CD4-positive, alpha-beta T cell treated with Interleukin-10 for 1 hour (primary cell): ENCODE results near the gene ST6GAL1.
A peak's percentile ranks its signal among the peaks of the same experiment; 100 is the strongest.
"Not testable (repeated sequence)": the region's sequence is repeated elsewhere in the genome, so short reads cannot be mapped to it uniquely, and the experiment has no call there.

ENCODE experiments used
- DNase-seq: peaks from one replicate; pipeline ENCODE4 v3.0.0-alpha.2; 2020

ST6GAL1 gene

DNA sequence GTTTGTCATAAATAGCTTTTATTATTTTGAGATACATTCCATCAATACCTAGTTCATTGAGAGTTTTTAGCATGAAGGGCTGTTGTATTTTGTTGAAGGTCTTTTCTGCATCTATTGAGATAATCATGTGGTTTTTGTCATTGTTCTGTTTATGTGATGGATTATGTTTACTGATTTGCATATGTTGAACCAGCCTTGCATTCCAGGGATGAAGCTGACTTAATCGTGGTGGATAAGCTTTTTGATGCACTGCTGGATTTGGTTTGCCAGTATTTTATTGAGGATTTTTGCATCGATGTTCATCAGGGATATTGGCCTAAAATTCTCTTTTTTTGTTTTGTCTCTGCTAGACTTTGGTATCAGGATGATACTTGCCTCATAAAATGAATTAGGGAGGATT, 124.1 kb downstream of the ST6GAL1 start:
- not testable (repeated sequence) for DNase-seq

DNA sequence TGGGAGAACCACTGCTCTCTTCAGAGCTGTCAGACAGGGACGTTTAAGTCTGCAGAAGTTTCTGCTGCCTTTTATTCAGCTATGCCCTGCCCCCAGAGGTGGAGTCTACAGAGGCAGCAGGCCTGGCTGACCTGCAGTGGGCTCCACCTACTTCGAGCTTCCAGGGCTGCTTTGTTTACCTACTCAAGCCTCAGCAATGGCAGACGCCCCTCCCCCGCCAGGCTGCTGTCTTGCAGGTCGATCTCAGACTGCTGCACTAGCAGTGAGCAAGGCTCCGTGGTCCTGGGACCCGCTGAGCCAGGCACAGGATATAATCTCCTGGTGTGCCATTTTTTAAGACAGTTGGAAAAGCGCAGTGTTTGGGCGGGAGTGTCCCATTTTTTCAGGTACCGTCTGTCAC, 127.5 kb downstream of the ST6GAL1 start:
- DNase-seq = not testable (repeated sequence)

DNA sequence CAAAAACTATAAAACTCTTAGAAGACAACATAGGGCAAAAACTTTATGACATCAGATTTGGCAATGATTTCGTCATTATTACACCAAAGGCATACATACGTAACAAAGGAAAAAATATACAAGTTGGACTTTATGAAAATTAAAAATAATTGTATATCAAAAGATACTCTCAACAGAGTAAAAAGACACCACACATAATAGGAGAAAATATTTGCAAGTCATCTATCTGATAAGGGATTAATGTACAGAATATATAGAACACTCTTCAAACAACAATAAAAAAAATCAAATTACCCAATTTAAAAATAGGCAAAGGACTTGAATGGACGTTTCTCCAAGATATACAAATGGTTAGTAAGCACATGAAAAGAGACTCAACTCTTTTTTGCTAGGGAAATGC, 131.4 kb downstream of the ST6GAL1 start:
- DNase-seq = no peak

DNA sequence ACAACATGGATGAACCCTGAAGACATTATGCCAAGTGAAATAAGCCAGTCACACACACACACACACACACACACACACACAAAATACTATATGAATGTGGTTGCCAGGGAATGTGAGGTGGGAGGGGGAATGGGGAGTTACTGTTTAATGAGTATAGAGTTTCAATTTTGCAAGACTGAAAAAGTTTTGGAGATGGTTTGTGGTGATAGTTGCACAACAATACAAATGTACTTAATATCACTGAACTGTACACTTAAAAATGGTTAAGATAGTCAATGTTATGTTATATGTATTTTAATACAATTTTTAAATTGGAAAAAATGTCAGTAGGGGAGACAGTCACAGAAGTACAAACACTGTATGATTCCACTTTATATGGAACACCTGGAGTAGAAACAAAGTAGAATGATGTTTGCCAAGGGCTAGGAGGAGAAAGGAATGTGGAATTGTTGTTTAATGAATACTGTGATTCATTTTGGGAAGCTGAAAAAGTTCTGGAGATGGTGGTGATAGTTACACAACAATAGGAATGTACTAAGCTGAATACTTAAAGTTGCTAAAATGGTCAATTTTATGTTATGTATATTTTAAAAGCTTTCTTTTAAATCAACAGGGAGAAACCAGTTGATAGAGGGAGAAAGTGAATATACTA, 132.3 kb downstream of the ST6GAL1 start:
- no peak for DNase-seq

DNA sequence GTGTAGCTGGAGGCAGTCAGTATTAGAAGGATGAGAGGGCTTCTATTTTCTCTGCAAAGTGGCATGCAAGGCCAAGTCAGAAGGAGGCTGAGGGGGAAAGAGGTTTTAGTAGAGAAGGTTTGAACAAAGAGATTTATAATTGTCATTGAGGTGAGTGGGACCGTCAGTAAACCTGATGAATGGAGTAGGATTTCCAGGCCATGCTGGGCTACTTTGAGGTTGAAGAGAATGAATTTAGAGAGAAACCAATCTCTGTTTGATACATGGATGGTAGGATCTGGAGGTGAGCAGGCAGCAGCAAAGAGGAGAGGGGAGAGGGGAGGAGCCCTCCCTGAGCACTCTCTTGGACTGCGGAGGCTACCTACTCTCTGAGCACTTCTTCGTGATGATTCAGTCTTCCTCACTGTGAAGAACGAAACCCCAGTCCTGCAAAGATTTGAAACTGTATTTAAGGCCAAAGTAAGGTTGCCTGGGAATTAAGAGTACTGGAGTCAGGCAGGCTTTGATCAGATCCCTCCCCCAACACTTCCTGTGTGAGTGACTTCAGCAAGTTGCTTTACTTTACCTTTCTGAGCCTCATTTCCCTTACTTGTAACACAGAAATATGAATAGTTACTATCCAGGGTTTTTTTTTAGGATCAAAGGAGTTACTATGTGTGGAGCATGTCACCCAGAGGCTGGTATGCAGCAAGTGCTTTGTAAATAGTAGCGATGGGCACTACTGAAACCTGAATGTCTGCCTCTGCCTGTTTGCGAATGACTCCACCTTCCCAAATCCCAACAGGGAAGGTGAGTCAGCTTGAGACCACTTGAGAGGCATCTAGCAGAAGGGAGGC, 133.2 kb downstream of the ST6GAL1 start:
- DNase-seq = no peak

DNA sequence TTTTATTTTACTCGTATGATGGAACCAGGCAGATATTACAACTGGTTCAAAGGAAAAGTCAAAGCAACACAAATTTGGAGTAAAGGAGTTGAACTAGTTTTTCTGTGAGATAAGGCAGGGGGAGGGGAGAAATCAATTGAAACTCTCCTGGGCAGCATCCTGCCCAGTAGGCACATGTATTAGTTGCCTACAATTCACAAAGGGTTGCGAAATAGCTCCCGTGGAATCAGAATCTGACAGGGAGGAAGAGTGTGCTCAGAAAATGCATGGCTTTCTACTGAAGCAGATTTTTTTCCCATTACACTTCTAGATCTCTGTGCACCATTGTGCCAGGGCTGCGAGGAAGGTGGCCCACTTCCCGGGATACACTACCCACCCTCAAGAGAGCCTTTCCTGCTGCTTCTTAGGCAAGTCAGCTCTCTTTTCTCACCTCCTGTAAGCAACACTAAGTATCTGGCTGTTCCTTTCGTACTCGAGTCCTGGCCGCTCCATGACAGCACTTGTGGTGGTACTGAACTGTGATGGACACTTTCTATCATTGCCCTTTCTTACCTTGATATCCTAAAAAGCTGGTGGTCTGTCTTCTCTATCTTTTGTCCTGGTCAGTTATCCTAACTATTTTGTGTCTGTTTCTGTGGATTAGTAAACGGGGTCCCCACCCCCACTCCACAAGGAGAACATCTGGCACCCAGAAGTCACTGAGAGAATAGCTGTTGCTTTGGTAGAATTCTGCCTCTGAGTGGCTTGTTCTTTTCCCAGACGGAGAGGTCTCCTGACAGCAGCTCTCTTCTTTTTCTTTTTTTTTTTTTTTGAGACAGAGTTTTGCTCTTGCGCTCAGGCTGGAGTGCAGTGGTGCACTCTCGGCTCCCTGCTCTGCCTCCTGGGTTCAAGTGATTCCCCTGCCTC, 134.1 kb downstream of the ST6GAL1 start:
- no peak for DNase-seq

DNA sequence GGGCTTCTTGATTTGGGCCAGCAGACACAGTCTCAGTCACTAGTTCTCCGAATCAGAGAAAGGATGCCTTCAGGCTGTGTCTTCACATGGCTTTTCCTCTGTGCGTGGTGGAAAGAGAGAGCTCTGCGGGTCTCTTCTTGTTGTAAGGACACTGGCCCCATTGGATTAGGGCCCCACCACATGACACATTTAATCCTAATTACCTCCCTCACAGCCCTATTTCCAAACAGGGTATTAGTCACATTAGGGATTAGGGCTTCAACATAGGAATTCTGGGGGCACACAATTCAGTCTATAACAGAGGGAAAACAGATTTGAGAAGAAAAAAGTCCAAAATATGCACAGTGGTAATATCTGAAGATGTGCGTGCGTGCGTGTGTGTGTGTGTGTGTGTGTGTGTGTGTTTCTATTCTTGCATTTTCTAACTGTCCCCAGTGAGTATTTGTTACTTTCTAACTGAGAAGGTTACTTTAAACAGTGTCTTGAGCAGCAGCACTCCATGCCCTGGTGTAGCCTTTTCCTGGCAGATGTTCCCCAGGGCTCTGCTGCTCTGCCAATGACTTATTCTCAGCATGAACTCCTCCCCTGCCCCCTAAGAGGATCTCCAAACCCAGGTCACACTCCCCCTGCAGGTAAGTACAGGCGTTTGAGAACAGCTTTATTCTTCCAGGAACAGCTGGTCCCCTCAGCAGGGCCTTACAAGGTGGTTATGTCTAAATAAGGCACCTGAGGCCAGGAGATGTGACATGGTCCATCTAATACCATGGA, 136.1 kb downstream of the ST6GAL1 start:
- peak; percentile 68 for DNase-seq

DNA sequence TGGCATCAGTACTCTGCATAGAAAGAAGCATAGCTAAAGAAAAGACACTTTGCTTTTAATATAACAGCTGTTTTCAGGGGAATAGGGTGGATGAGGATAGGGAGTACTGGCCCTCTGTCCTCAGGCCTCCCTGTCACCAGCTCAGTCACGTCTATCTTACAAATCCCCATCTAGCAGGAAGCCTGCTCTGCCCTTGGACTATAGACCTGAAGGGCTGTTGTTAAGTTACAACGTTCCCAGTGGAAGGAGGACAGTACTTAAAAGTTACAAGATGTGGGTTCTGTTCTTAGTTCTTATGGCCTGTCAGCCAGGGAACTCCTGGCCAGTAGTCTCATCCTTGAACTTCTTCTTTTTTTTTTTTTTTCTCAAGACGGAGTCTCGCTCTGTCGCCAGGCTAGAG, 138.5 kb downstream of the ST6GAL1 start:
- no peak for DNase-seq

DNA sequence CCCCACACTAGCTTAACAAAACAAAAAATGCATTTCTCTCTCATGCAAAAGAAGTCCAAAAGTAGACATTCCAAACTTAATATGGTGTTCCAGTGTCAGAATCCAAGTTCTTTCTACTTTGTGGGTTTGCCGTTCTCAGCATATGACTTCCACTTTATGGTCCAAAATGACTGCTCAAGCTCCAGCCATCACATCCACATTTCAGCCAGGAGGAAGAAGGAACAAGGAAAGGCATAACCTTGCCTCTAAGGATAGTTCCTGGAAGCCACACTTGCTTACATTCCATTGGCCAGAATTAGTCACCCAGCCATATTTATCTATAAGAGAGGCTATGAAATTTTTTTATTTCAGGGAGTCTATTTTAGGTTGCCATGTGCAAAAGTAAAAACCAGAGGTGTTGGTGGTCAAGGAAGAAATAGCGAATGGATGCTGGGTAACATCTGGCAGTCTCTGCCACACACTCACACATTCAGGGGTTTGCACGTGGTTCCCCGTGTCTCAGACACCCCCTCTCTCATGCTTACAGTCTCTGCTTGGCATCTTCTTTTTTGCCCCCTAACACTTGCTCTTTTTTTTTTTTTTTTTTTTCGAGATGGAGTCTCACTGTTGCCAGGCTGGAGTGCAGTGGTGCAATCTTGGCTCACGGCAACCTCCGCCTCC, 139.7 kb downstream of the ST6GAL1 start:
- no peak for DNase-seq

DNA sequence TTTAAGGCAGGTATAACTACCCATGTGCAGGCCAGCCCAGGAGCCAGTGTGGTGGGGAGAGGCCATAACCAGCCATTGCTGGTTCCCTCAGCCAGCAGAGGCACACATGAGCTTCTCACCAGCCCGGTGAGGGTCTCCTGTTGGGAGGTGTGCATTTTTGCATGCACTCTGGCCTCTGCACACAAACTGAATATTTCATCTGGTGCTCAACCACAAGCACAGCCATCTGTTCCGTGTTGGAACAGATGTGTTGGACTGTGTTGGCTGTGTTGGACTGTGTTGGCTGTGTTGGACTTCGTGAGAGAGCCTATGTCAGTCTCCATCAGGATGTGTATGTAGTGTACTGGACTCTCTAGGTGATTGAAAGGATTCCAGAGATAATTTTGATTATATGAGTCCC, 141.8 kb downstream of the ST6GAL1 start:
- DNase-seq = no peak

DNA sequence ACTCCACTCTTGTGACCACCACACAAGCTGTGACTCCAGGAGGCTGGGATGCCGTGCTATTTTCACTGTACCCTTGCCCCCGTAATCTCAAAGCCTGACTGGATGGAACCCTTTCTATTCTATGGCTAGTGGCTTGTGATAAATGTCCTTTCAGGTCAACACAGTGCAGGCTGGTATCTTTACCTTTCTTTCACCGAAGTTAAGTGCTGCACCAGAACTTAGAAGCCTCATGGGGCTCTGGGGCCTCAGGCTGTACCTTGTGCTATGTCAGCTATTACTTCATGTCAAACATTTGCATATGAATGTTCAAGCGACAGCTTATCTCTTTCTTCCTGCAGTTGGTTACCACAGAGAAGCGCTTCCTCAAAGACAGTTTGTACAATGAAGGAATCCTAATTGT, 142.2 kb downstream of the ST6GAL1 start:
- no peak for DNase-seq

DNA sequence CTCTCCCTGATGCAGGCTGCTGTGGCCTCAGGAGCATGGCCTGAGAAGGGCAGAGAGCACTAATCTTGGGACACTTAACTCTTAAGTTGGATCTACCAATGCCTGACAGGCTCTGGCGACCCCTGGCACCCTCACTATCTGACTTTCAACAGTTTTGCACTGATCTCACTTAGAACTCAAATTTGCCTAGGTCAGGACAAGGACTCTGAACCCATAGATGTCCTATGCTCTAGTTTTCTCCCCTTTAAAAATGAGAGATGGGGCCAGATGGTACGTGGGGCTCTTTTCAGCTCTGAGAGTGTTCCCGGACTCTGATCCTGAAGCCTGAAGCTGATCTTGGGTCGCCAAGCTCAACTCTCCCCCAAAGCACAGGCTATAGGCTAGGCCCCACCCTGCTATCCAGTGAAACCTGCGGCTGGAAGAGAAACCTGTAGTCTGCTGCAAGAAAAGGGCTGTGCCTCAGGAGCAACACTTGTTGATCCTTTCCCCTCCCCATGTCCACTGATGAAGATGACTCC, 143.3 kb downstream of the ST6GAL1 start:
- no peak for DNase-seq

DNA sequence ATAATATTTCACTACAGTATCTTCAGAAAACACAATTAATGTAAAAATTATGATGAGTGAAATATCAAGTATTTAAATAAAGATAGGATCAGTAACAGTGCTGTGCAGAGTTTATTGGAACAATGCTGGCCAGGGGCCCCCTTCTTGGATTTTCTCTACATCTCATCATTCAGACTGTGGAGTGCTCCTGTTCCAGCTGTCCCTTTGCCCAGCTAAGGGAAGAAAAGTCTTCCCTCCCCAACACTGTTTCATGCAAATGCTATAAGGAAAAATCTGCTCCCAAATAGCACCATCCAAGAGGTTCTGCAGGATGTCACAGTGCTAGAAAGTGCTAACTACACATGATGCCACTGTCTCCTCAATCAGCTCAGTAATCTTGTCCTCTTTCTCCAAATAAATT, 144.5 kb downstream of the ST6GAL1 start:
- no peak for DNase-seq

DNA sequence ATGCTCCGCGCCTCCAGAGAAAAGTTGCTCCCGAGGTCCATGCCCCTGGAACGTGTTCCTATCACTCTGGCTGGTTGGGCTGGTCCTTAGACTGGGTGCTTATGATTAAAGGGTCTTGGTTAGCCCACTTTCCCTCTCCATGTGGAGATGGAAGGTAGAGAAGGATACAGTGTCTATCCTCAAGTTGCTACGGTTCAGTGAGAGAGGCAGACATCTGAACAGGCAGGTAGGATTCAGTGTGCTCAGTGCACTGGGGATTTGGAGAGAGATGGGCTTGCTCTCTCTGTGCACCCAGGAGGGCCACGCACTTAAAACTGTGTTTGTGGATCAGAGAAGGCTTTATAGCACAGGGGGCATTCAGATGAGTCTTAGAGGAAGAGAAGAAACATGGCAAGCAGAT, 146.0 kb downstream of the ST6GAL1 start:
- DNase-seq = no peak

DNA sequence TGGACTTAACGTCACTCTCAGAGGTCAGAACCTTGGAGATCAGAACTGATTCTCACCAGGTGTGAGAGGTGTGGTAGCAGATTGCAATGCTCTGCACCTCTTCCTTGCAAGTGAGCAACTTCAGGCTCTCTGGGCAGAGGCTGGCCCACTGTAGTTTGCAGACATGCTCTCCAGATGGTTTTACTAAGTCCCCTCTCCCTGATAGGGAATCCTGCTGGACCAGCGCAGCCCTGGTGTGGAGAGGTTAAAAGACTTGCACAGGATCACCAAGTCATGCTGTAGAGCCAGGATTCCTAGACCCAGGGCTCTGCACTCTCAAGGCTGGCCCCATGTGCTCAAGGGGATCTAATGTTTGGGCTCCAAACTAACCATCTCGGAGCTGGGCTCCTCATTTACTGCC, 146.8 kb downstream of the ST6GAL1 start:
- DNase-seq = no peak

DNA sequence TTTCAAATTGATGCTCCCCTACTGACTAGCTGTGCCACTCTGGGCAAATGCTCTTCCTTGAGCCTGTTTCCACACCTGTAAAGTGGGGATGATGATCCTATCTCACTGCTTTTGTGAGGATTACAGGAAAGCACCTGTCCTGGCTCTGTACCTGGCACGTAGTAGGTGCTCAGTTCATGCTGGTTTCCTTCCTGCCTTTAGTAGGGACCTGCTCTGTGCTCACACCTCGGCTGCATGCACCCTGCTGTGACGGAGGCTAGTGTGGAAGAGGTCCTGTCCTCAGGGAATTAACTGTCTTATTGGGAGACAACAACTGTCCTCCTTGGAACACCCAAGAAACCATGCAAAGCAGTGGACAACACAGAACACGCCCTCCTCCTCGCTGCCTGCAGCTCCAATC, 147.2 kb downstream of the ST6GAL1 start:
- no peak for DNase-seq

DNA sequence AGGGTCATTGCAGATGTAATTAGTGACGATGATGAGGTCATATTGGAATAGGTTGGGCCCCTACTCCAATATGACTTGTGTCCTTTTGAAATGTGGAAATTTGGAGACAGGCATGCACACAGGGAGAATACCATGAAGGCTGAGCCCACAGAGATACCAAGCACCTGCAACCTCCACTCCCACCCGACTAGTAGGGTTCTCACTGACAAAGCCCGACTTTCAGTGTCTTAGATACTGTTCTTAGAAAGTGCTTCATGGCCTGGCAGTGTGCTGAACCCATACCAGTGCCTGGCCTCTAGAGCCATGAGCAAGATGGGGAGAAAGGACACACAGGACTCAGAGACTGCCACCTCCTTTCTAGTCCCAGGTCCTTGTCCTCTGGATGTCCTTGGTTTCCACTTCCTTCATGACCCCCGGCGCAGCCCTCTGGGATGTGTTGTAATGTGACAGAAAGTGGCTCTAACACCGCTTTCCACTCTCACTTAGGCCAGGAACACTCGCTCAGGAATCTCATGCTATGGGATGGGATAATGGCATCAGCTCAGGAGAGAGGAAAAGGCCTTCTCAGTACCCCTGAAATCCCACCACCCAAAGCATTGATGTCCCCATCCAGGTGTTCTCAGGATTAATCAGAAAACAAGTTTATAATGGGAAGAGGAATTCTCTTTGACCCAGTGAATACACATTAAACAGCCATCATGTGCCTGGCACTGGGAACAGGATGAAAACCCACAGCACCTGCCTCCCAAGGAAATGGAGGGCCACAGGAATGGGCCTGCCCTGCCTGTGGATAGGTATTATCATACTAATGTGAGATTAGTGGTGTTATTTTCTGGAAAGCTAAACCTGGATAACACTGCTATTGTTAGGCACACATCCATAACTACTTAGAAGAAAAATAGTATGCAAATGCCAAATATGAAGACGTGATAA, 149.0 kb downstream of the ST6GAL1 start:
- no peak for DNase-seq

DNA sequence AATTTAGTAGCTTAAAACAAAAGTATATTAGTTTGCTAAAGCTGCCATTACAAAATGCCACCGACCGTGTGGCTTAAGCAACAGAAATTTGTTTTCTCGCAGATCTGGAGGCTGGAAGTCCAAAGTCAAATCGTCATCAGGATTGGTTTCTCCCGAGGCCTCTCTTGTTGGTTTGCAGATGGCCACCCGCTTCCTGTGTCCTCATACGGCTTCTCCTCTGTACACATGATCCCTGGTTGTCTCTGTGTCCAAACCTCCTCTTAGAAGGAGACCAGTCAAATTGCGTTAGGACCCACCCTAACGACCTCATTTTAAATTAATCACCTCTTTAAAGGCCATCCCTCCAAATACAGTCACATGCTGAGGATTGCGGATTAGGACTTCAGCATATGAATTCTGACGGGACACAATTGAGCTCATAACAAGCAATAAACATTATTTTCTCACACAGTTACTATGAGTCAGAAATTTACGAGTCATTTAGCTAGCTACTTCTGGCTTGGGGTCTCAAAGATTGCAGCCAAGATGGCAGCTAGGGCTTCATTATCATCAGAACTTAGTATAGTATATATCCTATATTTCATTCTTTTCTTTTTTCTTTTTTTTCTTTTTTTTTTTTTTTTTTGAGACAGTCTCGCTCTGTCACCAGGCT, 150.6 kb downstream of the ST6GAL1 start:
- DNase-seq = no peak

DNA sequence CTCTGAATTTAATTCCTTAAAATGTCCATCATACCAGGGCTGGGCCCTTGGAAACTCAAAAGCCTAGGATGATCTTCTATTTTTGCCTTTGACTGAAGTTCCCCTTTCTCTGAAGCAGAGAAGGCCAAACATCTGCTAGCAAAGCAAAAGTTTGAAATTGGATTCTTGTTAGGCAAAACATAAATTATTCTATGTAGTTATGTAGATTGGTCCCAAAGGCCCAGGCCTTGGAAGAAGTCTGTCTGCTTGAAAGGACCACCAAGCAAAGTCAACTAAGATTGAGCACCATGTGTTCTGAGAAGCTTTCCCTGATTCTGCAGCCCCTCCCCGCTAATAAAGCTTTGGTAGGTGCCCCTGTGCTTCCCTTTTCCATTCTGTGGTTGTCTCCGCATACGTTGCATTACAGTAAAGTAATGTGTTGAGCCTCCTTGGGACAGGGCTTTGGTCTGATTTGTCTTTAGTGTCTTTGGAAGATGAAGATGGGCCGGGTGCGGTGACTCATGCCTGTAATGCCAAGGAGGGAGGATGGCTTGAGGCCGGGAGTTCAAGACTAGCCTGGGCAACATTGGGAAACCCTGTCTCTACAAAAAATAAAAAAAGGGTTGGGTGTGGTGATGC, 152.5 kb downstream of the ST6GAL1 start:
- DNase-seq = no peak

DNA sequence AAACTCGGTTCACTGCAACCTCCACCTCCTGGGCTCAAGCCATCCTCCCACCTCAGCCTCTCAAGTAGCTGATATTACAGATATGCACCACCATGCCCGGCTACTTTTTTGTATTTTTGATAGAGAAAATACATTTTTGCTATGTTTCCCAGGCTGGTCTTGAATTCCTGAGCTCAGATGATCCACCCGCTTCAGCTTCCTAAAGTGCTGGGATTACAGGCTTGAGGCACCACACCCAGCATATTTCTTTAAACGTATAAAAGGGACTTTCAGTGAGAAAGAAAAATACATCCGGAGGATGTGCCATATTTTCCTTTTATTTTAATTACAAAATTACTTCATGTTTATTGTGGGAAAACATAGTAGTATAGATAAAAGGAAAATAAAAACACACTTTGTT, 153.8 kb downstream of the ST6GAL1 start:
- no peak for DNase-seq
